ENCODE results near the gene TRMT5.

DNA sequence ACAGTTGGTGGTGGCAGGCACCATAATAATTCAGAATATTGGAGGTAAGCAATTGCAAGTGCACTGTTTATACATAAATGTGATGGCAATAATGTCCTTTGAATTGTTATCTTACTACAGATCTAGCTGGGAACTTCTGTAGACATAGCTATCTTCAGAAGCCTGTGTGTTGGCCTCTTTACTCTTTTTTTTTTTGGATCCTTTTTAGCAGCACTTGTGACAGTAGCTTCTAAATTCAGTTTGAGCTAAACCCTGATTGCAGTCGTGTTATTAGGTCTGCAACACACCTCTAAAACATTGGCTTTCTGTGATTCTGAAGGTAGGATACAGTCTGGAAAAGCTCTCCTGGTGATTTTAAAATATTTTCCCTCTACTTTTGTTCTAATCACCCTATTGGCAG, 38.7 kb upstream of the TRMT5 start:
- no peak for TF ChIP-seq SIN3A (IDR thresholded peaks at IDR 0.05; ENCODE audit: borderline replicate concordance, low read depth, low read length)
- TF ChIP-seq, protein P1, sequence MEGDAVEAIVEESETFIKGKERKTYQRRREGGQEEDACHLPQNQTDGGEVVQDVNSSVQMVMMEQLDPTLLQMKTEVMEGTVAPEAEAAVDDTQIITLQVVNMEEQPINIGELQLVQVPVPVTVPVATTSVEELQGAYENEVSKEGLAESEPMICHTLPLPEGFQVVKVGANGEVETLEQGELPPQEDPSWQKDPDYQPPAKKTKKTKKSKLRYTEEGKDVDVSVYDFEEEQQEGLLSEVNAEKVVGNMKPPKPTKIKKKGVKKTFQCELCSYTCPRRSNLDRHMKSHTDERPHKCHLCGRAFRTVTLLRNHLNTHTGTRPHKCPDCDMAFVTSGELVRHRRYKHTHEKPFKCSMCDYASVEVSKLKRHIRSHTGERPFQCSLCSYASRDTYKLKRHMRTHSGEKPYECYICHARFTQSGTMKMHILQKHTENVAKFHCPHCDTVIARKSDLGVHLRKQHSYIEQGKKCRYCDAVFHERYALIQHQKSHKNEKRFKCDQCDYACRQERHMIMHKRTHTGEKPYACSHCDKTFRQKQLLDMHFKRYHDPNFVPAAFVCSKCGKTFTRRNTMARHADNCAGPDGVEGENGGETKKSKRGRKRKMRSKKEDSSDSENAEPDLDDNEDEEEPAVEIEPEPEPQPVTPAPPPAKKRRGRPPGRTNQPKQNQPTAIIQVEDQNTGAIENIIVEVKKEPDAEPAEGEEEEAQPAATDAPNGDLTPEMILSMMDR (IDR thresholded peaks at IDR 0.05), result no peak
- TF ChIP-seq EZH2phosphoT487 (IDR thresholded peaks at IDR 0.05; ENCODE audit: borderline replicate concordance, low read depth), result no peak
- TF ChIP-seq YY1 (IDR thresholded peaks at IDR 0.05; ENCODE audit: low read depth), result no peak
- TF ChIP-seq RFX5 (IDR thresholded peaks at IDR 0.05; ENCODE audit: low read length), result no peak

Data from SK-N-SH (cell line).